ENCODE measurements around the gene NRXN3. TPM values are rescaled to one million over a fixed set of nuclear protein-coding genes. Genes with fewer than 3 reads are reported as not detected.

The NRXN3 gene
- total RNA-seq, 1 donor, result 2.5 TPM

GRCh38 chr14:78823035-78823434, 652.9 kb downstream of the NRXN3 start:
- no peak overlapping the region for H3K27ac ChIP-seq (ENCODE audit: low read depth, low read length)
- no peak overlapping the region for H3K4me3 ChIP-seq (ENCODE audit: insufficient read depth, low read length)
- H3K4me1 ChIP-seq (ENCODE audit: insufficient read depth, low read length), result no peaks in the 10 kb centered on the region
- DNase-seq (ENCODE audit: insufficient read length, low spot score, missing footprints), result peak; percentile 15
- TF ChIP-seq CTCF (IDR thresholded peaks at IDR 0.05; ENCODE audit: extremely low read depth, low read depth, low read length), result no peak
- H3K4me2 ChIP-seq (ENCODE audit: insufficient read depth, low read length), result no peak overlapping the region
- H2AFZ ChIP-seq (ENCODE audit: low read length), result no peak overlapping the region
- no peaks in the 10 kb centered on the region for H3K36me3 ChIP-seq (ENCODE audit: insufficient read depth, low read length)
- H3K79me2 ChIP-seq (ENCODE audit: insufficient read depth, low read length), result no peaks in the 10 kb centered on the region
- H4K20me1 ChIP-seq (ENCODE audit: insufficient read depth, low read length), result no peaks in the 10 kb centered on the region
- H3K9me3 ChIP-seq (ENCODE audit: low read depth, low read length), result no peaks in the 10 kb centered on the region
- H3K27me3 ChIP-seq (ENCODE audit: insufficient read depth, low read length), result no peaks in the 10 kb centered on the region

- H3K27me3 ChIP-seq (ENCODE audit: insufficient read depth, low read length), result no peaks in the 10 kb centered on the region
- no peak for DNase-seq (ENCODE audit: insufficient read length, low spot score, missing footprints)
- H3K4me2 ChIP-seq (ENCODE audit: insufficient read depth, low read length), result no peak overlapping the region
- H3K4me1 ChIP-seq (ENCODE audit: insufficient read depth, low read length), result no peaks in the 10 kb centered on the region
- no peaks in the 10 kb centered on the region for H3K9me3 ChIP-seq (ENCODE audit: low read depth, low read length)
- H3K4me3 ChIP-seq (ENCODE audit: insufficient read depth, low read length), result no peak overlapping the region
- H3K36me3 ChIP-seq (ENCODE audit: insufficient read depth, low read length), result no peaks in the 10 kb centered on the region
- H4K20me1 ChIP-seq (ENCODE audit: insufficient read depth, low read length), result no peaks in the 10 kb centered on the region
- no peaks in the 10 kb centered on the region for H3K79me2 ChIP-seq (ENCODE audit: insufficient read depth, low read length)
- TF ChIP-seq CTCF (IDR thresholded peaks at IDR 0.05; ENCODE audit: extremely low read depth, low read depth, low read length), result no peak
- no peak overlapping the region for H2AFZ ChIP-seq (ENCODE audit: low read length)
- no peak overlapping the region for H3K27ac ChIP-seq (ENCODE audit: low read depth, low read length)
Measured at GRCh38 chr14:78823516-78823915, 653.3 kb downstream of the NRXN3 start.

- Histone ChIP-seq H3K36me3 (ENCODE audit: insufficient read depth, low read length) (no peaks in the 10 kb centered on the region), H3K4me3 (ENCODE audit: insufficient read depth, low read length) (no peak overlapping the region), H3K4me2 (ENCODE audit: insufficient read depth, low read length) (no peak overlapping the region), H2AFZ (ENCODE audit: low read length) (no peak overlapping the region), H3K9me3 (ENCODE audit: low read depth, low read length) (no peaks in the 10 kb centered on the region), H3K79me2 (ENCODE audit: insufficient read depth, low read length) (no peaks in the 10 kb centered on the region), H3K4me1 (ENCODE audit: insufficient read depth, low read length) (no peaks in the 10 kb centered on the region), H3K27me3 (ENCODE audit: insufficient read depth, low read length) (no peaks in the 10 kb centered on the region), H4K20me1 (ENCODE audit: insufficient read depth, low read length) (no peaks in the 10 kb centered on the region), H3K27ac (ENCODE audit: low read depth, low read length) (no peak overlapping the region)
- TF ChIP-seq CTCF (IDR thresholded peaks at IDR 0.05; ENCODE audit: extremely low read depth, low read depth, low read length), result no peak
- DNase-seq (ENCODE audit: insufficient read length, low spot score, missing footprints), result no peak
Measured at GRCh38 chr14:78829274-78829673, 659.1 kb downstream of the NRXN3 start.

GRCh38 chr14:78834766-78835451, 664.7 kb downstream of the NRXN3 start:
- Histone ChIP-seq H3K9me3 (ENCODE audit: low read depth, low read length) (no peaks in the 10 kb centered on the region), H3K79me2 (ENCODE audit: insufficient read depth, low read length) (no peaks in the 10 kb centered on the region), H3K4me2 (ENCODE audit: insufficient read depth, low read length) (no peak overlapping the region), H3K4me3 (ENCODE audit: insufficient read depth, low read length) (no peak overlapping the region), H3K27ac (ENCODE audit: low read depth, low read length) (no peak overlapping the region), H3K27me3 (ENCODE audit: insufficient read depth, low read length) (no peaks in the 10 kb centered on the region), H2AFZ (ENCODE audit: low read length) (no peak overlapping the region), H3K4me1 (ENCODE audit: insufficient read depth, low read length) (no peaks in the 10 kb centered on the region), H4K20me1 (ENCODE audit: insufficient read depth, low read length) (no peaks in the 10 kb centered on the region), H3K36me3 (ENCODE audit: insufficient read depth, low read length) (no peaks in the 10 kb centered on the region)
- DNase-seq (ENCODE audit: insufficient read length, low spot score, missing footprints), result no peak
- no peak for TF ChIP-seq CTCF (IDR thresholded peaks at IDR 0.05; ENCODE audit: extremely low read depth, low read depth, low read length)

All from osteoblast (primary cell).